OCI-LY7 (cell line): Measurements from ENCODE around the gene DDX39A. TPM values are rescaled to one million over a fixed set of nuclear protein-coding genes. Genes with fewer than 3 reads are reported as not detected.

ENCODE experiments used
- BruUV-seq: library from RNA; stranded (reverse); fragments of 400-500 nt; replicated peaks from 2 replicates; lab custom pipeline; 2021; lab: Mats Ljungman, UMichigan
- CTCF ChIA-PET: fragments of 300-600 bp; sonication (Branson Sonifier 250); formaldehyde crosslinking; loops from one replicate; lab custom pipeline; 2022; ENCODE audit warnings: antibody characterized with exemption; ENCODE audit not compliant: unreplicated experiment; lab: Charles Lee
- POLR2A ChIA-PET: fragments of 300-600 bp; sonication (Branson Sonifier 250); formaldehyde crosslinking; loops from one replicate; lab custom pipeline; 2022; ENCODE audit warnings: antibody characterized with exemption; lab: Charles Lee
- DNase-seq: peaks from one replicate; pipeline ENCODE4 v3.0.0-alpha.2; 2015; ENCODE audit warnings: low spot score
- H2AFZ ChIP-seq: fragments of 200-600 bp; sonication (generic), shearing (Covaris generic); 2 replicates; pipeline ENCODE4 v1.6.1; 2014; ENCODE audit warnings: mild to moderate bottlenecking, antibody characterized with exemption, low read length, moderate library complexity
- H3K27ac ChIP-seq: fragments of 200-600 bp; sonication (generic); 2 replicates; pipeline ENCODE4 v1.5.1; 2014; ENCODE audit warnings: mixed run types, low read depth, mild to moderate bottlenecking, moderate library complexity, low read length, inconsistent platforms; ENCODE audit not compliant: poor library complexity, severe bottlenecking
- H3K36me3 ChIP-seq: fragments of 200-600 bp; sonication (generic); 2 replicates; pipeline ENCODE4 v1.6.1; 2014; ENCODE audit warnings: mild to moderate bottlenecking, antibody characterized with exemption, low read length, moderate library complexity, mixed read lengths; ENCODE audit not compliant: insufficient read depth
- H3K4me1 ChIP-seq: fragments of 200-600 bp; sonication (generic); 2 replicates; pipeline ENCODE4 v1.5.1; 2014; ENCODE audit warnings: mild to moderate bottlenecking, low read length; ENCODE audit not compliant: insufficient read depth, poor library complexity, severe bottlenecking
- H3K4me2 ChIP-seq: fragments of 200-600 bp; sonication (generic); 2 replicates; pipeline ENCODE4 v1.6.1; 2014; ENCODE audit warnings: mild to moderate bottlenecking, low read length
- H3K4me3 ChIP-seq: fragments of 200-600 bp; sonication (generic); 2 replicates; pipeline ENCODE4 v1.5.1; 2014; ENCODE audit warnings: mild to moderate bottlenecking, low read depth, low read length; ENCODE audit not compliant: poor library complexity, severe bottlenecking
- H3K79me2 ChIP-seq: fragments of 200-600 bp; sonication (generic); 2 replicates; pipeline ENCODE4 v1.6.1; 2016; ENCODE audit warnings: low read depth, mild to moderate bottlenecking, low read length, moderate library complexity, mixed read lengths; ENCODE audit not compliant: insufficient read depth
- H3K9me2 ChIP-seq: fragments of 200-600 bp; sonication (generic); 2 replicates; pipeline ENCODE4 v1.6.1; 2016; ENCODE audit warnings: mild to moderate bottlenecking, low read length, mixed read lengths; ENCODE audit not compliant: insufficient read depth
- H3K9me3 ChIP-seq: fragments of 200-600 bp; sonication (generic); 2 replicates; pipeline ENCODE4 v1.6.1; 2014; ENCODE audit warnings: mild to moderate bottlenecking, mixed run types, low read length, mixed read lengths
- H4K20me1 ChIP-seq: fragments of 200-600 bp; sonication (generic); 2 replicates; pipeline ENCODE4 v1.6.1; 2014; ENCODE audit warnings: mild to moderate bottlenecking, antibody characterized with exemption, low read length, moderate library complexity, mixed read lengths; ENCODE audit not compliant: insufficient read depth
- CTCF ChIP-seq: fragments of 200-600 bp; sonication (generic); conservative IDR thresholded peaks from 2 replicates; pipeline ENCODE4 v1.5.1; 2014; ENCODE audit warnings: mild to moderate bottlenecking, antibody characterized with exemption, low read length, moderate library complexity, mixed read lengths
- EZH2phosphoT487 ChIP-seq: fragments of 200-600 bp; sonication (generic); IDR thresholded peaks from 2 replicates; pipeline ENCODE4 v1.6.1; 2018; ENCODE audit warnings: low read depth, borderline replicate concordance, mild to moderate bottlenecking, mixed run types, antibody characterized with exemption, low read length, moderate library complexity, mixed read lengths
- intact Hi-C: fragments of 100-400 bp; cut with micrococcal nuclease; formaldehyde crosslinking; loops from one replicate; pipeline ENCODE4 v1.10.0; 2022; ENCODE audit not compliant: unreplicated experiment
- total RNA-seq, 2 experiments: library from RNA; depleted of rRNA in 1 of 2; stranded (reverse); fragments of >200 nt in 1 of 2; shearing (Covaris generic) in 1 of 2; gene quantifications; 2 replicates each; pipeline ENCODE4 v1.2.3, GENCODE V29; 2014 to 2022

The DDX39A gene
- total RNA-seq, 2 experiments from 2014 or later: 294 to 474 TPM

GRCh38 chr19:14379294-14380065 is 39.7 kb downstream of the DDX39A start:
- Histone ChIP-seq H3K9me3 (no peaks in the 10 kb centered on the region), H3K4me2 (peak overlapping the region; percentile 37), H3K9me2 (no peaks in the 10 kb centered on the region), H3K79me2 (peaks cover 22% of the 10 kb centered on the region; the same call in 1 of the 2 replicates), H3K4me3 (no peak overlapping the region), H3K36me3 (no peaks in the 10 kb centered on the region), H2AFZ (peak overlapping the region; percentile 21; the same call in 1 of the 2 replicates), H3K27ac (peak overlapping the region; percentile 55), H4K20me1 (no peaks in the 10 kb centered on the region), H3K4me1 (peaks cover 81% of the 10 kb centered on the region)
- POLR2A ChIA-PET: interaction anchor here (0.6 to 1.0 kb wide), 5 partner anchors 9 to 60 kb away, joined by 3 to 4 read pairs (median 3); no protein-coding TSS in a partner anchor
- intact Hi-C loops: loop anchor here (2.0 kb wide), 1 partner anchor 27 kb away; no protein-coding TSS in a partner anchor
- BruUV-seq: no TSS peak
- TF ChIP-seq CTCF (no peak), EZH2phosphoT487 (no peak)
- CTCF ChIA-PET: interaction anchor here (0.6 kb wide), 1 partner anchor 54 kb away, joined by 3 read pairs; no protein-coding TSS in a partner anchor
- DNase-seq: peak; percentile 51

DNA sequence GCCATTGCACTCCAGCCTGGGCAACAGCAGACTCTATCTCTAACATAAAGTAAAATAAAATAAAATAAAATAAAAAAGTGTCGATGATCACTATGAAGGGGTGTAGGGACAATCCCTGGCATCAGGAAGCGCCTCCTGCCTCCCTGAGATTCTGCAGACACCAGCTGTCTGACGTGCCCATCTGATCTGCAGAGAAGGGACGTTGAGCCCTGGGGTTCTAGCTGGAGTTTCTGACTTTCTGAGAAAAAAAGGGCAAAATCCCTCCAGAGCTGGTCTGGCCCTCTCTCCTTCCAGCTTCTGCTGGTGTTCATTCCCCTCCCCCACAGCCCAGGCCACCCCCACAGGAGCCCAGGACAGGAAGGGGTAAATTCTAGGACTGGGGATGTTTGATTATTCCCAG is 40.3 kb downstream of the DDX39A start:
- BruUV-seq: no TSS peak

More for the DNA sequence above, 40.3 kb downstream of the DDX39A start:
- Histone ChIP-seq H3K9me3 (no peaks in the 10 kb centered on the region), H3K4me2 (peak overlapping the region; percentile 37), H2AFZ (peak overlapping the region; percentile 21; the same call in 1 of the 2 replicates), H3K36me3 (no peaks in the 10 kb centered on the region), H3K79me2 (peaks cover 22% of the 10 kb centered on the region; the same call in 1 of the 2 replicates), H3K27ac (peak overlapping the region; percentile 55), H3K4me3 (no peak overlapping the region), H3K4me1 (peaks cover 75% of the 10 kb centered on the region), H4K20me1 (no peaks in the 10 kb centered on the region), H3K9me2 (no peaks in the 10 kb centered on the region)
- POLR2A ChIA-PET: interaction anchor here (0.8 to 1.2 kb wide), 3 partner anchors 8 to 41 kb away, joined by 3 to 5 read pairs (median 3); no protein-coding TSS in a partner anchor
- no peak for TF ChIP-seq EZH2phosphoT487
- TF ChIP-seq CTCF: no peak
- CTCF ChIA-PET: no interaction called here
- no peak for DNase-seq
- intact Hi-C loops: loop anchor here (2.0 kb wide), 1 partner anchor 28 kb away; no protein-coding TSS in a partner anchor
